HG03575 (cell line): ENCODE data around the gene FAM20C.

Experiments used
- ATAC-seq: cut with Tn5 transposase; IDR thresholded peaks from one replicate; pipeline ENCODE4 v1.9.1; 2021; ENCODE audit not compliant: unreplicated experiment, insufficient number of reproducible peaks, low FRiP score; ENCODE audit errors: extremely low read depth

Gene FAM20C

GRCh38 chr7:191981-192649 lies at the start of gene FAM20C:
TSS of gene FAM20C (plus strand) at chr7:192571. CDS start at chr7:193200, 629 bp downstream.
- no peak for ATAC-seq

DNA sequence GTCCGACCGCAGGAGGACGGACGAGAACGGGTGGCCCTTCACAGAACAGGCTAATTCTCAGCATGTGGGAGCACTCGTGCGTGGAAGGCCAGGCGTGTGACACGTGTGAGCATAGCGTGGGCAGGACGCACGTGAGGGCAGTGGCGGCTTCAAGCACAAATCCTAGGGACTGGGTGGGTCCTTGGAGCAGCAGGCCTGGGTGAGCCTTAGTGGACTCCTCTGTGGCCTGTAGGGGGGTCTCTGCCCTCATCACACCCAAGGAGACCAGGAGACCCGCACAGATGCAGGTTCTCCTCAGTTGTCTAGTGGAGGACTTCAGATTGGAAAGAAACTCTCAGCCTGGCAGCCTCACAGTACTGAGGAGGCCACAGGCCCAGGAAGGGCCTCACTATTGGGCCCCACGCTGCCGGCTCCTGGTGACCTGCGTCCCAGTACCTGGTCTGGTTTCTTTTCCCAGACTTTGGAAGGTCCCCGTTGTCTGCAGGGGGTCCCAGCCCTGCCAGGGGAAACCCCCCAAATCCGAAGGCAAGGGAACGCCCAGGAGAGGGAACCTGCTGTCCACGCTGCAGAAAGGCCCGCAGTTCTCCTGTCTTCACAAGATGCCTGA lies 49.1 kb upstream of the FAM20C start:
- no peak for ATAC-seq

GRCh38 chr7:143811-144453 lies 48.4 kb upstream of the FAM20C start:
- no peak for ATAC-seq

DNA sequence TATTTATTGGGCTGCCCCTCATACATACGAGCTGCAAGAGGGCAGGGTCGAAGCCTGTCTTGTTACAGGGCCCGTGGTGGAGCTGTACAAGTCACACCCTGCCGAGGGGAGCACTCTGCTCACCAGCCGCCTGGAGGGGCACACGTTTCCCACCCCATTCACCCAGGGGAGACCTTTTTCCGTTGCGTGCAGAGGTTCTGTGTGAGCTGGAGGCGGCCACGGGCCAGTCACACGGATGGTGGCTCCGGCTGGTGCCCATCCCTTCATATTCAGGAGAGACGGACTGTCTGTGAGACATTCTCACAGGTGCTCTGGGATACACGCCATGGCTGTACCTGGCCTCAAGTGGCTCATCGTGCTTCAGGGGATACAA lies 47.9 kb upstream of the FAM20C start:
- no peak for ATAC-seq

DNA sequence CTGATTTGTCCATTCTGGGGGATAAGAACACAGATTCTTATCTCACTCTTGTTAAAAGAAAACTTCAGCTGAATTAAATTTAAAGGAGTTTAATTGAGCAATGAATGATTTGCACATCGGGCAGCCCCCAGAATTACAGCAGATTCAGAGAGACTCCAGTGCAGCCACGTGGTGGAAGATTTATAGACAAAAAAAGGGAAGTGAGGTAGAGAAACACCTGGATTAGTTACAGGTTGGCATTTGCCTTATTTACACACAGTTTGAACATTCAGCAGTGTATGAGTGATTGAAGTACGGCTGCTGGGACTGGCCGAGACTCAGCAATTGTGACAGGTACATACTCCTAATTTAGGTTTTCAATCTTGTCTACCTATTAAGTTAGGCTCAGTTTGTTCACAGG lies 46.5 kb upstream of the FAM20C start:
- ATAC-seq, result no peak

DNA sequence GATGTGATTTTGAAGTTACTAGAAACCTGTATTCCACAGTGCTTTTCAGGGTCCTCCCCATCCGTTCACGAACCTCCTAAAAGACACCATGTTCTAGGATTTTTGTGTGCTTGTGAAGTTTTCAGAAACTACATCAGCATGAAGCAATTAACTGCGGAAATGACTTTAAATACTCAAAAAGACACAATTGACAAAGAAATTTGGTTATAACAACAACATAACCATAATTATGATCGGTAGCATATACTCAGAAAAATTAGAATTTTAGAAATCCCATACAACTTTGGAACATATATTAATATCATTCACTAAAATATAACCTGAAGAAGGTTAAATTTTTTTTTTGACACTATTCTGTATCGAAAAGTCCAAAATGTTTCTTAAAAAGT lies 43.8 kb upstream of the FAM20C start:
- ATAC-seq, result no peak

DNA sequence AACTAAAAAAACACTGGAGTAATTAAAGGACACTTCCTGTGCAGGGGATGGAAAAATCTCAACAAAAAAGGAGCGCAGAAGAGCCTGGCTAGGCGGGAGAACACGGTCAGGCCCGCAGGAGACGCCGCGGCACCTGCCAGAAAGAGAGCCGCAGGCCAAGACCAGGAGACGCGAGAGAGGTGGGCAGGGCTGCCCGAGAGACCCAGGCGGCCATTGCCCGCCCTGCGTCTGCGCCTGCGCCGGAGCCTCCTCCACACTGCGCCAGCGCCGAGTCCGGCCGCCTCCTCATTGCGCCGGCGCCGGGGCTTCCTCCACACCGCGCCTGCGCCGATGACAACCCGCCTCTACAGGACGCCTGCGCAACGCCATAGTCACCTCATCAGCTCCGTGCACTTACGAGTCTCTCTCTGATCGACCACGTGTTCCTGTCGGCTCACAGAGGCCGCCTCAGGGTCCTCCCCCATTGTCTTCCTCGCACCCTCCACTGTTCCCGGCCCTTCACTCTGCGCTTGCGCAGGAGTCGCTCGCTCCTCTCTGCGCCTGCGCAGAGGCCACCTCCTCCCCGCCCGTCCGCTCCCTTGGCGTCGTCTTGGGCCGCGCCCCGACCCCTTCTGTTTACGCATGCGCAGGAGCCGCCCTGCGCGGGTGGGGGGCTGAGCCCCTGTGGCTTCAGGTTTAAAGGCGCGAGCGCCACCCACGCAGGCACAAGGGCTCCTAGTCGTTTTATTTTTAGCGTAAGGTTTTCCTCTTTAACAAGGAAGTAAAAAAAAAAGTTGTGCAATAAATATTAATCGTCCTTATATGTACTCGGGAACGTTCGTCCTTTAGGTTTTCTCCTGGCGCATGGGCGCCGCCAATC lies 43.2 kb upstream of the FAM20C start:
- ATAC-seq, result peak; percentile 81

- ATAC-seq, result no peak
Measured at GRCh38 chr7:149791-150636, 42.4 kb upstream of the FAM20C start.

GRCh38 chr7:150811-151221 lies 41.6 kb upstream of the FAM20C start:
- ATAC-seq, result no peak

DNA sequence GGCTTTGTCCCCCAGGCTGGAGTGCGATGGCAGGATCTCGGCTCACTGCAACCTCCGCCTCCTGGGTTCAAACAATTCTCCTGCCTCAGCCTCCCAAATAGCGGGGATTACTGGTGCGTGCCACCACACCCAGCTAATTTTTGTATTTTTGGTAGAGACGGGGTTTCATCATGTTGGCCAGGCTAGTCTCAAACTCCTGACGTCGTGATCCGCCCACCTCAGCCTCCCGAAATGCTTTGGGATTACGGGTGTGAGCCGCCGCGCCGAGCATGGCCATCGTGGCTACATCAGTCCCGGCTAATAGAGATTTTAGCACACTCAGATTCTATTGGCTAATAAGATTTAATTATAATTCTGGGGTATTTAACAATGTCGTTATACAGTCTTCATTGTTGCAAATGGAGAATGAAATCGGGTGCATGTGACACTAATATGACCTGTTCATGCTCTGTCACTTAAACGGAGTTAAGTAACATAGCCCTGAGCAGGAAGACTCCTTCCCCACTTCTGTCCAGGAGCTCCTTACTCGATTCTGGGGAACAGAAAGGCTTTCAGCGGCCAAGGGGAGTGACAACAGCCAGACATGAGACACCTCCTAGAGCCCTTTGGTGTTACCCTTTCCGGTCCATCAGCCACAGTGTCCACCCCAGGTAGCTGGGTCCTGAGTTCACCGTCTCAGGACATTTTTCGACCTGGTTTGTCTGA lies 40.9 kb upstream of the FAM20C start:
- ATAC-seq, result no peak

DNA sequence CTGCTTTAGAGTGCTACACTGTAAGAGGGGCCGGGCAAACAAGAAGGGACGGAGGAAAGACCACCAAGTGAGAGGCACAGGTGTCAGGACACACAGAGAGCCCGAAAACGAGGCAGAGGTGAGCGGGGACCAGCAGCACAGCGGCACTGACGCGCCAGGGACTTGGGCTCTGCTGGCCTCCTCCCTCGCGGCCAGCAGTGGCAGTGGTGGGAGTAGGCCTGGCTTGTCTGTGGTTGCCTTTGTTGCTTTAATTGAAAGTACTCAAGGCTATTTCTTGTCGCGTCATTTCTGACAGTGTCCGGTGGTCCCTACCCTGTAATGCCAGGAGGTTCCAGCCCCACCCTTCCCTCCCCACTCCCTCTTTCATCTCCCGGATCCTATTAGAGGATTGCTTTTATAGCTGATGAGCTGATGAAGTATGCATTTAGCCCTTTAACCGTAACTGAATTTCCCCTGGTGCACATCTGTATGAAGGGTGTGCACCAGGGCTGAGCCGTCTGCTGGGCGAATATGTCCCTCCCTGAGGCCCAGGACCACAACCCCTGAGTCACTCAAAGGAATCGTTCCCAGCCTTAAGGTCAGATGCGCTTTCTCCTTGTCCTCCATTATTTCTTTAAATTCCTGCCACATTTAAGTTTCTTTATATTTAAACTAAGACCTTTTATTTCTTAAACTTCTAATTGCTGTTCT lies 39.5 kb upstream of the FAM20C start:
- no peak for ATAC-seq

GRCh38 chr7:153604-154003 lies 38.8 kb upstream of the FAM20C start:
- ATAC-seq, result no peak

DNA sequence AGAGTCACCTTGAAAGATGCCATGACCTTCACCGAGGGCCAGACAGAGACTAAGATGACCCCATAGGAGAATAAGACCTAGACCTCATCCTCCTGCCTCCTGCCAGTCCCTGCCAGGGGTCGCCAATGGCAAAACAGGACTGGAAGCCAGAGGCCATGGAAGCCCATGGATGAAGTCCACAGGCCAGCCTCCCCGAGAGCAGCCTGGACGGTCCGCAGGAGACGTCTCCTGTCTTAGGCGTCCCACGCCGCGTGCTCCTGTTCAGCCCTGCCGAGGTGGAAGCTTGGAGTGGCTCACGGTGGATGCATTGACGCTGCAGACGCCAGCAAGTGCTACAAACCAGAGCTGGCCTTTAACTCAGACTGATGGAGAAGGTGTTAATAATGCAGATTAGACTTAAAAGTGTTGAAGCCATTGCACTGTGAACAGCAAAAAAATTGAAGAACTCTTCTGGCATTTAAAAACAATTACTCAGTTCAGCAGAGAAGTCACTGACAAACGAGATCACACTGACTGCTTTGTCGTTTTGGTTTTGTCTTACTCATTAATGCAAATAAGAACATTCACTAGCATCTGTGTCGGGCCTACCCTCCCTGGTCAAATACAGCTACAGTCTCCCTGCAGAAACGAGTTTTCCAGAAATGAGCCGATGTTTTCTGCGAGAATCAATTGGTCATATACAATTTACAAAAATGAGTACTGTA lies 38.1 kb upstream of the FAM20C start:
- no peak for ATAC-seq

GRCh38 chr7:155469-155900 lies 36.9 kb upstream of the FAM20C start:
- ATAC-seq, result no peak

DNA sequence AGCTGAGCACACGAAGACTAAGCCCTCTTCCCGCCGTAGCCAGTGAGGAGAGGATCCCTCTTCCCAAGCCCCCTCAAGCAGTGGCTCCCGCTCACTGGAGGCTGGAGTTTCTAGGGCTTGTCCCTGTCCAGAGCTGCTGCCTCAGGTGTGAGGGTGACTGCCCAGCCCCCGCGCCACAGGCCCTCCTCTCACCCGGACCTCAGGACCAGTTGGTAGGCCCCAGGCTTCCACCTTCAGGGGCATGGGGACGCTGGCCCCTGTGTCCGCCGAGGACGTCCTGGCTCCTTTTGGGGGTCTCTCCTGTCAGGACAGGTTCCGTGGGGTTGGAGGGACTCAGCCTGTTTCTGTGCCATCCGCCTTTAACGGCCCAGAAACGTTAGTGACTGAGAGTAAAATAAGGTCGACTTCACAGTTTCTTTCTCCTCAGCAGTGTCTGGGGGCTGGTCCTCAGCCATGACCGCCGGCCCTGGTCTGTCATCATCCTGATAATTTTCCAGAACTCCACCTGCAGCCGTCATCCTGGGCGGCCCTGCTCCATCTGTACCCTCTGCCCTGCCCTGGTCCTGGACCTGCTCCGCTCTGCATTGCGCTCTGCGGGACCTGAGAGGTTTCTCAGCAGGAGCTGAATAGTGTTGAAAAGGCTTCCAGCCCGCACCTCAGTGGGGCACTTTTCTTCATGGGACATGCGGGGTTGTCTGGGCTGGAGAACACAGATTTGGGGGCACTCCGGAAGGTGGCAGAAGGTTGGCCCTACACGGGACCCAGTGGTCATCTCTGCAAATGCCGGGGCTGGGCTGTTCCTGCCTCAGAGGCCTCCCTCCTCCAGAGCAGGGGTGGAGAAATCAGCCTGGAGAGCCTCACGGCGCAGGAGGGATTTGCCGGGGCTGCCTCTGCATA lies 36.0 kb upstream of the FAM20C start:
- ATAC-seq, result no peak

GRCh38 chr7:157008-157310 lies 35.4 kb upstream of the FAM20C start:
- no peak for ATAC-seq
